ENCODE data around the gene NEMP2.

The NEMP2 gene, protein sequence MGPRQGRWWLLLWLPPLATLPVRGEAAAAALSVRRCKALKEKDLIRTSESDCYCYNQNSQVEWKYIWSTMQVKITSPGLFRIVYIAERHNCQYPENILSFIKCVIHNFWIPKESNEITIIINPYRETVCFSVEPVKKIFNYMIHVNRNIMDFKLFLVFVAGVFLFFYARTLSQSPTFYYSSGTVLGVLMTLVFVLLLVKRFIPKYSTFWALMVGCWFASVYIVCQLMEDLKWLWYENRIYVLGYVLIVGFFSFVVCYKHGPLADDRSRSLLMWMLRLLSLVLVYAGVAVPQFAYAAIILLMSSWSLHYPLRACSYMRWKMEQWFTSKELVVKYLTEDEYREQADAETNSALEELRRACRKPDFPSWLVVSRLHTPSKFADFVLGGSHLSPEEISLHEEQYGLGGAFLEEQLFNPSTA

DNA sequence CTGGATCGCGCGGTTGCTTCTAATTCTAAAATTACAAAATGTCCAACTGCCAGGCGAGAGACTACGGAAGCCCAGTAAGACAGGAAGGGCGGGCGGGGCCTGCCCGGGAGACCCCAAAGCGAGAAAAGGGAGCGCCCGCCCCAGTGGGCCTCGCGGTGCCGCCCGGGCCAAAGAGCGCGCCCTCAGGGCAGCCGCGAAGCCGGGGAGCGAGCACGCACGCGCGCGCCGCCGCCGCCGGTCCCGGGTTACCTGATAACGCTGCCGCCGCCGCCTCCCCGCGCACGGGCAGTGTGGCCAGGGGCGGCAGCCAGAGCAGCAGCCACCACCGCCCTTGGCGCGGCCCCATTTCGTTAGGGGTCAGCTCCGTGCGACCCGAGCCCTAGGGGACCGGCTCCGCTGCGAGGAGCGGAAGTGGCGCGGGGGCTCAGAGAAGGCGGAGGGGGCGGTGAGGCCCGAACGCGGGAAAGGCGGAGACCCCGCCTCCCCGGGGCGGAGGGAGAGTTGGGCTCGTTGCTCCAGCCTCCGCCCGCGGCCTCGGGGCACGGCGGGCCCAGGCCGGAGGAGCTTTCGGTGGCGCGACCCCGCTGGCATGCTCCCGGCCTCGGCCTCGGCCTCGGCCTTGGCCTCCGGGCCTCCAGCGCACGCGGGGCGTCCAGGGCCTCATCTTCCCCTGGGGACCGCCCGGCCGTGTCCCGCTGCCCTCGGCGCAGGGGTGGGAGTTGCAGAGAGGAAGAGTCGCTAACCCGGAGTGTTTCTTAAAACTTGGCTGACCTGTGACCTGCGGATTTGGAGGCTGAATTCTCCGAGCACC lies at the start of gene NEMP2:
Gene NEMP2 (minus strand): TSS at position 413 of the 811 bp plus-strand sequence. CDS start 67 bp downstream, at position 346.
- DNase-seq (ENCODE audit: low spot score), result peak; percentile 50

DNA sequence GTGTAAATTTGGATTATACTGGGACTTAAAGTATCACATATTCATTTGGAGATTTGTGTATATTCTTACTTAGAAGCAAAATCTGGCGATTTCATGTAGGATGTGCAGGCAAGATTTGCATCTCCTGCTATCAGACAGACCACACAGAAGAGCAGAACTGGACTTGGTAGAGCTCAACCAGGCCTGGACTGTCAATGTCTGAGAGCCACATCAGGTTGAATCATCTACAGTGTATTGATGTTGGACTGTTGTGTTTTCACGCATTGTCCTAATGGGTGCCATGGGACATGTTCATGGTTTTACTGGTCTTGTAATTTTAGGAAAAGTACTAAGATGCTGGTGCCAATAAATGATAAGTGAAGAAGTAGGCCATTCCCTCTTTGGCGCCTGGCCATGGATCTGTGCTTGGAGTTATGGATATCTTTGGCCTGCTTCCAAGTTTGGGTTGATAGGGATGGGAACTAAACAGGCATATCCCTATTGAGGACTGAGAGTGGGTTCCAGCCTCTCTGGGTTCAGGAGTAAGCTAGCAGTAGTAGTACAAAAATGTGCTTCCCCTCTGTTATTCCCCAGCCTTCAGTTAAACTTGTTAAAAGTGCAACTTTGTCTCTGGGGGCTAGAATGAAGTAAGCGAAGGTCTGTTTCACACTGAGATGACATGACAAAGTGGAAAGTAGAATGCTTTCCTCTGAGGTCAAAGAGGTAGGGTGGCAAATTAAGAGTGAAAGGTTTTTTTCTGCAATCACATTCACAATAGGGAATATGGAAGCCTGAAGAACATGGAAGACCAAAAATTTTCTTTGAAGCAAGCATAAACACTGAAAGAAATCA lies 49.2 kb upstream of the NEMP2 start:
- no peak for DNase-seq (ENCODE audit: low spot score)

DNA sequence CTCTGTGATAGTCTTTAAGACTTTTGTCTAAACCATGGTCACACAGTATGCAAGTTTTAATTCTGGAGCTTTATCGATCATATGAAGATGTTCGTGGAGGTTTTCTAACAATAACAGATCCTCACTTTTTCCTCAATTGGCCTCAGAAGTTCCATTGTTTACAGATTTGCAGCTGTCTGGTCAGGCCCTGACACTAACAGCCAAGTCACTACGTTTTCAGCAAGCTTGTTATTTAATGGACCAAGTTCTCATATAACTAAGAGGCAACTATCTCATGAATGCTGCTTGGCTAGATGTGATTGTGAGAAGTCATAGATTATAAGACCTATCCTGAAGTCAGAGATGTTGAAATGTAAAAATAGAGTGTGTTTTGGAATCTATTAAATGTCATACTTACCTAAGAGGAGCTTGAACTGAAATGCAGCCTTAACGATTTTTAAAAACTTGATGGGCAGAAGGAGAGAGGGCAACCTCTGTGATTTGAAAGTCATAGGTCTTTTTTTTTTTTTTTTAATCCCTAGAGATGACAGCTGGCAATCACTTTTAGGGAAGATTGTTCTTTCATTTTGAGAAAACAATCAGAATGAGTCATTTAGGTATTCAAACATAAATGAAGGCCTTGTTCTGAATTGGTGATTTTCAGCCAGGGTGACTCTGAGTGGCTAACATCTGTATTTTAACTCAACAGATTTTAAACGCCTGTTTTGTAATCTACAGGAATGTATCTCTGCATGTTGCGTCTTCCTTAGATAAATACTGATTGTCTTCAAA lies 48.4 kb upstream of the NEMP2 start:
- no peak for DNase-seq (ENCODE audit: low spot score)

DNA sequence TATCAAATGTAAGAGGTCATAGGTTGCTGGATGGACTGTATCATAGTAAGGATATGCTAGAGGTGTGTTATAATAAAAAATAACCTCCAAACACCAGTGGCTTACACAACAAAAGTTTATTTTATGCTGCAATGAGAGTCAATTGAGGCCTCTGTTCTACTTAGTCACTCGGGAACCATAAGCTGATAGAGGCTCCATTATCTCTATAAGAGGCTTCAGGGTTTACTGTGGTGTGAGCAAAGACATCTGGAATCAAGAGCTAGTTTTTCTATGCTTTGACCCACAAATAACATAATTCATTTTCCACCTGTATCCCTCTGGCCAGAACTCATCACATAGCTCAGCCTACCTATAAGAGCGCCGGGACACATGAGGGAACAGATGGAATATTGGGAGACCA lies 47.5 kb upstream of the NEMP2 start:
- no peak for DNase-seq (ENCODE audit: low spot score)

DNA sequence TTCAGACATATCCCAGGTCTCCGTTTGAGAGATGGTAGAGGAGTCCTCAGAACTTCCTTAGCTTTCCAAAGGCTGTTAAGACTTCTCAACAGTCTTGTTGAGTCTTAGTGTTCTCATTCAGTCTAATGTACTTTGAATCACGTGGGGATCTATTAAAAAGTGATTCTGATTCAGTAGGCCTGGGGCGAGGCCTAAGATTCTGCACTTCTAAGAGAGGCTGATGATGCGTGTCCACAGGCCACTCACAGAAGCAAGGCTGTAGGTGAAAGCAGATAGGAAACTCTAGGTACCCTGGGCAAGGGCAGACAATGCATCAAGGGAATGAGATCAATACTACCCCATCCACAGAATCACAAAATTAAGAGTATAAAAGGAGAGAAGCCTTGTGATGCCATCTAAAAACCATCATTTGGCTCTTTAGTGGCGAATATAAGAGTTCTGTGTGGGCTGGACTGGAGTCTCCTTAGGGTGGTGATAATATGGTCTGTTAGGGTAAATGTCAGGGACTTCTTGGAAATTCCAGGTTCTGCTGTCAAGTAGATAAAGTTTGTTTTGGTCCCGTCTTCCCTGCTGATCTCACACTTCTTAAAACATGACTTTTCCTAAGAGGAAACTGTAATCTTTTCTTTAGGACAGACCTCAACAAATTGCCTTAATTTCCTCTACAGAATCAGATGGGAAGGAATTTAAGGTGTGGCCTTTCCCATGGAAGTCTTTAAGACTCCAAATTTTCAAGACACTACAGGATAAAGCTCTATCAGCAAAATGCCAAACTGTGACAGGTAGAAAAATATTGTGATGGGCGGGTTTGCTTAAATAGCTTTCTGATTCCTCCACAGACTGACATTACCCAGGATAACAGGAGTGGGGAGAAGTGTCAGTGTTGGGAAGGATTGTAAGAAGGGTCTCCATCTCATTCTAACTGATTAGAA lies 45.7 kb upstream of the NEMP2 start:
- no peak for DNase-seq (ENCODE audit: low spot score)

DNA sequence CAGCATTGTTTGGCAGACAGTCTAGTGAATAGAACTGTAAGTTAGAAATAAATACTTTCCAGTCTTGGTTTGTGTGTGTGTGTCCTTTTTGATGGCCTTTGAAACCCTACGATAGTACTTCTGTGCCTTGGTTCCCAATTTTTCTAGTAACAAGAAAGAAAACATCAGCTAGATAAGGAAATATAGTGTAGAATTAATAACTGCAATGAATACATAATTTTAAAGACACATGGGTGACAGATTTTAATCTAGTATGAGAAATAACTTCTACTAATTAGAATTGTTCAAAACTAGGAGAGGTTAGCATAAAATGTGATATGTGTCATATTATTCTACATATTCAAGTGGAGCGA lies 44.5 kb upstream of the NEMP2 start:
- no peak for DNase-seq (ENCODE audit: low spot score)

DNA sequence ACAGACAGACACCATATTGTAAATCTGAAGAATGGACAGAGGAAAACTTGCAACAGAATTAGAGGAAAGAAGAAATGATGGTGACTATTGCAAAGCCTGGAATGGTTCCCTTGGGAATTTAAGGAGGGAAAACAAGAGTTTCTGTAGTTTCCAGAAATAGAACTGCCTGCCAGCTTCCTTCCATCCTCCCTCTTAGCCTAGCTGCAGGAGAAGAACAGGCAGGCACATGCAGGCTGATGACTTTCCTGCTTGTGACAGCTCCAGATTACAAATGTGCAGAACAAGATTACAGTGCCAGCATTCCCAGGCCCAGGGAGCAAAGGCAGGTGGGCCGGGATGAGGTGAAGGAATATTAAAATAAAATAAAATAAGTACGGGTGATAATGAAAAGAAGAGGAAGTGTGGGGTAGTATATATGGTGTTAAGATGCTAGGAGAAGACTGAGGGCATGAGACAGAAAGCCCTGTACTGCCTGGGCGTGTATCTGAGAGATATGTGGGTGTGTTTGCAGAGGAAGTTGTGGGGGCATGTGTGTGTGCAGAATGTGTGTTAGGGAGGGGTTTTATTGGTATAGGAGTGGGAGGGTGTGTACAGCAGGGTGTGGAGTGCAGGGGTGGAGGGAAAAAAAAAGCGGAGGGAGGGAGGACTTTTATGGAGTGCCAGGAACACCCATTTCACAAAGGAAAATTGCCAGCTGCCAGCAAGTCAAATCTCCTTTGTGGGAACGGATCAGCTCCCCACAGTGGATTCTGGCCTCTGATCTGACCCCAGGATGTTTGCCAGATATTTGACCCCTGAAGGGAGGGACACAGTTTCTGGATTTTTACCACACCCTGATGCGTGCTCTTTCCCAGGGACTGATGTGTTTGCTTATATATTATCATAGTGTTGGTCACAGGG lies 43.9 kb upstream of the NEMP2 start:
- DNase-seq (ENCODE audit: low spot score), result peak; percentile 16

DNA sequence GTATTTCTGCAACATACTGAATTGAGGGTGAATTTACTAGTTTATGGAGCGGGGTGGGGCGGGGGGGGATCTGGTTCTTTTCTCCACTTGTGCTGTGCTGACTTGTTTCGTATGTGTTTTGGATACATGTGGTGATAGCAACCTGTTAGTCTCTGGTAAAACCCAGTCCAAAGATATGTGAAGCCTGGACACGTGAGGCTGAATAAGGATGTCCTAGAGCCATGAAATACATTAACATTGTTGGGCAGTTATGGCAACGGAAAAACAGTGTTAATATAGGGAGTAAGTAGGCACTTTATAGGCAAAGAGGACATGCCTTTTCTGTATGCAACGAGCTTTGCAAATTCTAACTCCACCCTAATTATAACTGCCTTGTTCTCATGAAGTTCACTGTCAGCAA lies 42.1 kb upstream of the NEMP2 start:
- no peak for DNase-seq (ENCODE audit: low spot score)

DNA sequence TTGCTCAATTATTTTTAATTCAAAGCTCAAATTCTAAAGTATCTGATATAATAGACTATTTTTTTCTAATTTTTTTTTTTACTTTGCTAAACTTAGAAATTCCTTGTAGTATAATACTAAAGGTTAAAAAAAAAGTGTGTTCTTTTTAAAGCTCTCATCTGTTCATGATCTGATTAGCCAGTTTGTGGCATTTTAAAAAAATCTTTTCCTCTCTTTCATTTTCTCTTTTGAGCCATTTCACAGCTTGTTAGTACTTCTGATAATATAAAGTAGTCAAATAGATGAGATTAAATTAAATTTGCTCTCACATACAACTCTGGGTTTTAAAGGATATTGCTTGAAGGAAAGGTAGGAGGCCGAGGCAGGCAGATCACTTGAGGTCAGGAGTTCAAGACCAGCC lies 40.7 kb upstream of the NEMP2 start:
- no peak for DNase-seq (ENCODE audit: low spot score)

DNA sequence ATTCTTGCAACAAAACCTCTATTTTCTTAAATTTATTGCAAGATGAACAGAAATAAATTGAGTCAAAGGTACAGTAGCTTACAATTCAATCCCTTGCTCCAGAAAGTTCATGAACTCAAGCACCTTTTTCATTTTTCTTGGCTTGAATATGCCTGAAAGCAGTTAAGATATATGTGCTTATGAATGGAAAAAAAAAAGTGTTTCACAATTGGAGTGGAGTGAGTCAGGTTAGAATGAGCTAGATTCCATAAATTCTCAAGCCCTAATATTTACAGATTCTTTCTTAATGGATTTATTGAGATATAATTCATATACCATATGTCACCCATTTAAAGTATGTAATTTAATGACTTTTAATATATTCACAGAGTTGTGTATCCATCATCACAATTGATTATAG lies 39.6 kb upstream of the NEMP2 start:
- no peak for DNase-seq (ENCODE audit: low spot score)

DNA sequence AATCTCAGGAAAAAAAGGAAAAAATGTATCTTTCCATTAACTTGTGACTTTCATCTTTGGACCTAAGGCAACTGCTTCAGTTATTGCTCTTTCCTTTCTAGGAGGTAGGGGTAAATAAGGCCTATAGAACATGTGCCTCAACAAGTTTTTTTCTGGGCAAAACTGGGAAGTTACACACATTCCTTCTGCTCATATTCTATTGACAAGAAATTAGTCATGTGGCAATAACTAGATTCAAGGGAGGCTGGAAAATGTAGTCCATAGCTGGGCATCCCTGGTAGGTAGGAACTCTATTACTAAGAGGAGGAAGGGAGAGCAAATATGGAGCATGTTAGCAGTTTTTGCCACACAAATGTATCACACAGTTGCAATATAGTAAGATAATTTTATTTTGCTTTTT lies 37.7 kb upstream of the NEMP2 start:
- no peak for DNase-seq (ENCODE audit: low spot score)

DNA sequence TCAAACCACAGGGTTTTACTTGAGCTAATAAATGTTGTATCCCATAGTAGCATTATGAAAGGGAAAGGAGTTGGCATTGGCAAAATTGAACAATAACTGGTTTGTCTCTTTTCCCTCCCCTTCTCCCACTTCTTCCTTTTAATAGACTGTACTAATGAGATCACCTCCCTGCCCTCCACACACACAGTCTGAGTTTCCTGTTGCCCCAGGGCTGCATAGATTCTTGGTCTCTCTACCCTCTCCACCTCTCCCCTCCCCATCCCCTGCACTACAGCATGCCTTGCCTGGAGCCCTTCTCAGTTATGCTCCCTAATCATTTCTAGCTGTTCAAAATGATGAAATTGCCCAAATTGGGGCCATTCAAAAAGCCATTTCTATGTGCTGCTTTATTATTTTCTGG lies 37.2 kb upstream of the NEMP2 start:
- no peak for DNase-seq (ENCODE audit: low spot score)

DNA sequence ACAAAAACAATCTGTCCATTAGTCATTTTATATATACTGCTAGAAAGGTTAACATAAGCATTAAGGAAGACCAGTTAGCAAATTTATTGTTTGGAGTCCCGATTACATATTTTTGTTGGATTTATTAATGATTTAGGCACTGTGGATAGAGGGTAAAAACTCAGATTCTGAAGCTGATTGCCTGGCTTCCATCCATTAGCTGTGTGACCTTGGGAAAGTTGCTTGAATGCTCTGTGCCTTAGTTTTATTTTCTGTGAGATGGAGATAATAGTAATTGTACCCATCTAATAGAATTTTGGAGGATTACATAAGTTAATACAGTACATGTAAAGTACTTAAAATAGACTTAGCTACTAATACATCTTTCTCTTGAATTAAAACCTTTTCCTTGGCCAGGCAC lies 36.3 kb upstream of the NEMP2 start:
- no peak for DNase-seq (ENCODE audit: low spot score)

DNA sequence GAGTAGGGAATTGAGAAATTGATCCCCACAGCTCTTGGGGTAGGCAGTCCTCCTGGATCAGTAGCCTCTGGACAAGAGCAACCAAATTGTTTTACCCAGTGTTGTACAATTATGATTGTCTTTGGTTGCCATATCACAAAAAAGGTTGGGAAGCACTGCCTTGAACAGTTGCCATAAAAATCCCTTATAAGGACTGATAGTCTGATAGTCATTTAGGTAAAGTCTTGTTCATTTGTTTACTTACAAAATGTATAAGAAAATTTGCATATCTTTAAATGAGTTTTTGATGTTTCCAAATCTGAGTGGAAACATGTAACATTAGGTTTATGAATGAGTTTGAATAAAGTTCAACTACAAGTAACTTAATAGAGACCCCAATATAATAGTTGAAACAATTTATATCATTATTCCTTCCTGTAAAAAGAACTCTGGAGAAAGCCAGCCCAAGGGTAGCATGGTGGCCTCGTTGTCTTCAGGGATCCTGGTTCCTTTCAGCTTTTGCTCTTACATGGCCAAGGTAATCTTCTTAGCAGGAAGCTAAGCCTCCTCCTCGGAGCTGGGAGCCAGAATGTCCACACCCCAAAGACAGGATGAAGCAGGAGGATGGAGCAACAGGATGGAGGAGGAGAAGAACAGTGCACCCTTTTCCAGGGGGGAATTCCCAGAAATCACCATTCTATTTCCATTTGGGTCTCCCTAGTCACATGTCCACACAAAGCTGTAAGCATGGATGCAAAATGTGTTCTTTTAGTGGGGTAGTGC lies 35.7 kb upstream of the NEMP2 start:
- DNase-seq (ENCODE audit: low spot score), result no peak

DNA sequence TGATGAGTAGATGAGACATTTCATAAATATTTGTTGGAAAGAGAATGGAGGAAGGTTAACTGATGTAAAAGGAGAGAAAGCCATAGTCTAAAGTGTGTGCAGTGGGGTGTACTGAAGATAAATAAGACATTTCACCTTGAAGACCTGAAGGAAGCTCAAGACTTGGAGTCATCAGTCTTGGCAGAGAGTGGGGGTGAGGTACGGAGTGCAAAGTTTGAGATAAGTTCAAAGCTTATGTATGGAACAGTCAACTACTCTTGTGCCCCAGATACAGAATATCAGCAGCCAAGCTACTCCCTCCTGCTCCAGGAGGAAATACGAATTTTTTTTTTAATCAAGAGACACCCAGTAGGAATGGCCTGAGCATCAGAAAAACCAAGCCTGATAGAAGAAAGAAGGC lies 30.3 kb upstream of the NEMP2 start:
- DNase-seq (ENCODE audit: low spot score), result no peak

DNA sequence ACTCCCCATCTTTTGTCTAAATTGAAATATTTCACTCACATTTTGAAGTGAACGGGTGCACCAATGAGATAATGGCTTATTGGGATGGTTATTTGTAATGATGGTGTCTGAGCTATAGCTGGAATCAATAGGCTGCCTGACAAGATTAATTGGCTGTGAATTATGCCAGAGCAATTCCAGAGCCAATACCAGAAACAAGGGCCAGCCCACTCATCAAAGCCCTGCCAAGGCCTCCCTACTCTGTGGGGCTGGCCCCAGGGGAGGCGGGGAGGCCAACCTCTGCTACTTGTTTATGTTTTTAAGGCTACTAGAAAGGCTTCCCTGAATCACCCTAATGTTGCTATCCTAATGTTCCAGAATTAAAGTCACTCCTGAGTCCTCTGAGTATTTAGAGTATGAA lies 29.1 kb upstream of the NEMP2 start:
- no peak for DNase-seq (ENCODE audit: low spot score)

DNA sequence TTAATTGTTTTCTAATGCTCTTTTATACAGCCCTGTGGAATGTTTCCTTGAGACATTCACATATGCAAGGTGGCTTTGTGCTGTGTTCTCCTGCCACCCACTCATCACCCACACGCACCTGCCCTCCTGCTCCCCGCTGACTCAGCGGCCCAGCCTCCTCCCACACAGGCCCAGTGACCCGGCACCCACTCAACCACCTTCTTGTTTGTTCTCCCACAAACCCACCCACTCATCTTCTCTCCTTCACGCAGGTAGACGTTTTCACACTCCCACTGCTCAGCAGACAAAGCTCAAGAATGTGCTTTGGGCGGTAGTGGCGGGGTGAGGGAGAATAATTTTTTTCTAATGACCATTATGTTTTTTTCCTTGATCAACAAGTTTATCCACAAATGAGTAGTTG lies 28.6 kb upstream of the NEMP2 start:
- no peak for DNase-seq (ENCODE audit: low spot score)

DNA sequence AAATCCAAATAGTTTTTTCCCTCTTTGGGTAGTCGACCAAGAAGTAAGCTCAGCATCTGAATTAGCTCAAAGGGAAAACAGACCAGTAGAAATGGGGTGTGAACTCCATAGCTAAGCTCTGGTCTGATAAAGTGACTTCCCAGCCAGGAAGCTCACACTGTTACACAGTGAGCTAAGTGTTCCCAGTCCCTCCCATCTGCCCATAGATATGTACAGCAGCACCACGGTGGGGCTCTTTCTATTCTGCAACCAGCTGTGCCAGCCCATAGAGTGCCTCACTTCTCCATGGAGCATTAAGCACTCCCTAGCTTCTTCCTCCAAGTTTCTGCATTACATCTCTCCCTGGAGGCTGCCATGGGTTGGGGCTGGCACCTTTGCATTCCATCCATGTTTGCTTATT lies 27.6 kb upstream of the NEMP2 start:
- no peak for DNase-seq (ENCODE audit: low spot score)

DNA sequence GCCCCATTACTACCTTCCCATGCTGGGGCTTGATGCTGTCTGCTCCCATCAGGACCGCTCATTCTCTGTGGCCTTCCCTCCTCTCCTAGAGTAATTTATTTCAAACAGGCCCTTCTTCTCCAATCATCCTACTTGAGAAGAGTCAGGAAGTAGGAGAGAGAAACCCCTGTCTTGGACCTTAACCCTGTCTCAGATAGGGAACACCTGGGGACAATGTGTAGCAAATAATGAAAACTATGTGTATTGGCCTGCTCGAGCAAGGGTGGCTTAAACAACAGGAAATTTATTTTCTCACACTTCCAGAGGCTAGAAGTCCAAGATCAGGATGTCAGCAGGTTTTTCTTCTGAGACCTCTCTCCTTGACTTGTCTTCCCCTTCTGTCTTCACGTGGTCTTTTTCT lies 26.6 kb upstream of the NEMP2 start:
- no peak for DNase-seq (ENCODE audit: low spot score)
